ENCODE results near the gene OR5K3. TPM values are rescaled to one million over a fixed set of nuclear protein-coding genes. Genes with fewer than 3 reads are reported as not detected.

The OR5K3 gene
- not detected for total RNA-seq
- polyA plus RNA-seq = not detected
- long read RNA-seq, donor 1 = 0 reads
- long read RNA-seq, donor 2 = 0 reads

- peaks cover 0 to 4% (median 0%) of the 10 kb centered on the region in 7 donors for H3K27me3 ChIP-seq (replicated peaks in 1 of 7)
- no peaks in the 10 kb centered on the region for H3K9me3 ChIP-seq
- no peak within 1 kb of the TSS for H3K27ac ChIP-seq
- intact Hi-C loops (cut with DNase I; ENCODE audit: low total_unique reads) = no loop called here
- TF ChIP-seq CTCF (IDR thresholded peaks at IDR 0.05 in 8 of 11, conservative IDR thresholded peaks at IDR 0.05 in 3 of 11) = no peak
- no peak for TF ChIP-seq POLR2AphosphoS5 (IDR thresholded peaks at IDR 0.05)
- TF ChIP-seq POLR2A (IDR thresholded peaks at IDR 0.05) = no peak
- no peaks in the 10 kb centered on the region for H3K4me1 ChIP-seq
- DNase-seq = no peak
- no peaks in the 10 kb centered on the region for H3K36me3 ChIP-seq
- no peak within 1 kb of the TSS for H3K4me3 ChIP-seq
These were observed at the start of gene OR5K3 for GRCh38 chr3:98390366-98390765. Gene OR5K3 (plus strand): TSS chr3:98390666. CDS start chr3:98390666, 0 bp downstream.

GRCh38 chr3:98341758-98342157 is 48.7 kb upstream of the OR5K3 start:
- H3K27ac ChIP-seq = no peak overlapping the region
- intact Hi-C loops (cut with DNase I; ENCODE audit: low total_unique reads) = no loop called here
- TF ChIP-seq CTCF (IDR thresholded peaks at IDR 0.05 in 8 of 11, conservative IDR thresholded peaks at IDR 0.05 in 3 of 11) (no peak), POLR2AphosphoS5 (IDR thresholded peaks at IDR 0.05) (no peak), POLR2A (IDR thresholded peaks at IDR 0.05) (no peak)
- H3K4me3 ChIP-seq = no peak overlapping the region
- H3K4me1 ChIP-seq = no peaks in the 10 kb centered on the region
- no peaks in the 10 kb centered on the region for H3K9me3 ChIP-seq
- no peaks in the 10 kb centered on the region for H3K27me3 ChIP-seq (replicated peaks in 1 of 7)
- 78 to 93% (median 85%) methylated on average over 6 of the region's 6 CpGs for WGBS, 5 donors
- H3K36me3 ChIP-seq = no peaks in the 10 kb centered on the region
- DNase-seq = no peak

DNA sequence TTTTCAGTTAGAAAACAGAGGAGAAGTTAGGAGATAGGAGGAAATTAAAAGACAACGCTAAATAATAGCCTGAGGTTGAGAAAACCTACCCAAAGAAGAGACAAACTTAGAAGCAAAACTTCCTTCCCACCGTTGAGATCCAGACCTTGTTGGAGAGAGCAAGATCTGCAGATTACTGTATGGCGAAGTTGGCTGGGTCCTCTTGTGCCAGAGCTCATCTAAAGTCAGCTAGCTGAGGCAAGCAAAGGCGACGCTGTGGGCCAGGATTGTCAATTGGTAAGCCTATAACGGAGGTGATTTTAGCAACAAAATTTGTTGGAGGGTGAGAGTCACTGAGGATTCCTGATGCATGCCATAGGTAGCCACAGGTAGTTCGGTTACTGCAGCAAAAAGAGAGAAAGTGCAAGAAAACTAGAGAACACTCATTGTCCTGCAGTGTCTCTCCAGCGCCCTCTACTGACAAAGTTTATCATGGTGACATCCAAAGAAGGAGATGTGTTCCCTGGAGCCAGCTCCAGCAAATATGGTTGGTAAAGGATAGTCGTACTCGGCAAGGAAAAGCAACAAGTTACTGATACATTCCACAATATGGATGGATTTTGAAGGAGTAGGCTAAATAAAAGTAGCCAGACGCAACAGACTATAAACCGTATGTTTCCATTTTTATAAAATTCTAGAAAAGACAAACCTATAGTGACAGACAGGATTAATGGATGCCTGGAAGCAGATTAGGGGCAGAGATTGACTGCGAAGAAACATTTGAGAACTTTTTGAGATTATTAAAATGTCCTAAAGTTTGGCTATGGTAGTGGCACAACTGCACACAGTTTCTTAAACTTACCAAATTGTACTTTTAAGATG is 46.6 kb upstream of the OR5K3 start:
- TF ChIP-seq CTCF (IDR thresholded peaks at IDR 0.05 in 8 of 11, conservative IDR thresholded peaks at IDR 0.05 in 3 of 11) = peak in 5 of 11 experiments; percentile 10 to 40 (median 34)
- no peak for TF ChIP-seq POLR2AphosphoS5 (IDR thresholded peaks at IDR 0.05)
- H3K27ac ChIP-seq = no peak overlapping the region
- no peak for DNase-seq
- H3K4me1 ChIP-seq = no peaks in the 10 kb centered on the region
- H3K27me3 ChIP-seq (replicated peaks in 1 of 7) = no peaks in the 10 kb centered on the region
- intact Hi-C loops (cut with DNase I; ENCODE audit: low total_unique reads) = no loop called here
- WGBS, 5 donors = 61 to 69% (median 65%) methylated on average over 13 of the region's 13 CpGs
- H3K9me3 ChIP-seq = no peaks in the 10 kb centered on the region
- no peaks in the 10 kb centered on the region for H3K36me3 ChIP-seq
- no peak overlapping the region for H3K4me3 ChIP-seq

GRCh38 chr3:98350082-98350481 is 40.4 kb upstream of the OR5K3 start:
- Histone ChIP-seq H3K4me3 (no peak overlapping the region), H3K36me3 (no peaks in the 10 kb centered on the region), H3K9me3 (no peaks in the 10 kb centered on the region), H3K27me3 (replicated peaks in 1 of 7) (no peaks in the 10 kb centered on the region), H3K27ac (no peak overlapping the region), H3K4me1 (no peaks in the 10 kb centered on the region)
- intact Hi-C loops (cut with DNase I; ENCODE audit: low total_unique reads) = no loop called here
- WGBS, 5 donors = 87 to 95% (median 94%) methylated on average over 3 of the region's 3 CpGs
- no peak for TF ChIP-seq POLR2AphosphoS5 (IDR thresholded peaks at IDR 0.05)
- TF ChIP-seq CTCF (IDR thresholded peaks at IDR 0.05 in 8 of 11, conservative IDR thresholded peaks at IDR 0.05 in 3 of 11) = no peak
- TF ChIP-seq POLR2A (IDR thresholded peaks at IDR 0.05) = no peak
- no peak for DNase-seq
